GM12878 (cell line): ENCODE measurements around the gene MRM3.

Experiments used
- FOXM1 ChIP-seq: IDR thresholded peaks from 2 replicates; pipeline ENCODE4 v1.6.1; 2012; ENCODE audit warnings: low read depth, mild to moderate bottlenecking, inconsistent platforms, low read length, moderate library complexity
- JUNB ChIP-seq: IDR thresholded peaks from 2 replicates; pipeline ENCODE4 v1.6.1; 2016; ENCODE audit warnings: antibody characterized with exemption, mild to moderate bottlenecking
- KLF5 ChIP-seq: fragments of 450-650 bp; IDR thresholded peaks from 2 replicates; pipeline ENCODE4 v1.6.1; 2014; ENCODE audit warnings: mild to moderate bottlenecking; ENCODE audit not compliant: partially characterized antibody
- MTA3 ChIP-seq: IDR thresholded peaks from 2 replicates; pipeline ENCODE4 v1.6.1; 2012; ENCODE audit warnings: low read length, inconsistent platforms, borderline replicate concordance
- SMAD1 ChIP-seq: fragments of 450-650 bp; IDR thresholded peaks from 2 replicates; pipeline ENCODE4 v1.6.1; 2018; ENCODE audit warnings: mild to moderate bottlenecking, low read depth; ENCODE audit not compliant: partially characterized antibody
- ZBED1 ChIP-seq: IDR thresholded peaks from 2 replicates; pipeline ENCODE4 v1.6.1; 2016; ENCODE audit warnings: borderline replicate concordance
- TF ChIP-seq, protein P1 (sequence below), 3 experiments: IDR thresholded peaks in 2 of 3; conservative IDR thresholded peaks in 1 of 3; 2 replicates each; pipeline ENCODE4 v1.5.1; 2011; ENCODE audit warnings: low read depth in 3 of 3, low read length in 3 of 3, mild to moderate bottlenecking in 3 of 3, control low read depth in 2 of 3, moderate library complexity in 2 of 3, inconsistent platforms in 1 of 3, mixed read lengths in 1 of 3; ENCODE audit not compliant: control insufficient read depth in 2 of 3, insufficient read depth in 1 of 3; ENCODE audit errors: extremely low read depth in 1 of 3
- TF ChIP-seq, protein P2 (sequence below): fragments of 150-350 bp; IDR thresholded peaks from 2 replicates; pipeline ENCODE4 v1.6.1; 2016; ENCODE audit warnings: low read depth, low read length
- TF ChIP-seq, protein P3 (sequence below): IDR thresholded peaks from 2 replicates; pipeline ENCODE4 v1.6.1; 2012; ENCODE audit warnings: mild to moderate bottlenecking, low read depth, low read length

DNA sequence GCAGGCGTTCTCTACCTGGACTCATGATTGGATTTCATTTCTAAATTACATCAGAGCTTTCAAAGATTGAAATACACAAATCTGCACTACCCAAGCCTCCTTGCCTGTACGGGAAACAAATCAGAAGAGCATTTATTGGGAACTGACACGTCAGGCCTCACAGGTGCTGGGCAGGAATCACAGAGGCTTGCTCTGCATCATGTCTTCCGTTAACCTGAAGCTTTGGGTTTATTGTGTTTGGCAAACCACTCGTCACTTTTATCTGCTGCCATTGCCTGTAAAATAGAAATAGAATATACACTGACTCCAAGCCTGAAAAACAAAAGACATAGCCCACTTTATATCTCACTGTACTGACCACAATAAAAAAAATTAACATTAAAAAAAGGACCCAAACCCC is 22.2 kb upstream of the MRM3 start:
- TF ChIP-seq, protein P1, sequence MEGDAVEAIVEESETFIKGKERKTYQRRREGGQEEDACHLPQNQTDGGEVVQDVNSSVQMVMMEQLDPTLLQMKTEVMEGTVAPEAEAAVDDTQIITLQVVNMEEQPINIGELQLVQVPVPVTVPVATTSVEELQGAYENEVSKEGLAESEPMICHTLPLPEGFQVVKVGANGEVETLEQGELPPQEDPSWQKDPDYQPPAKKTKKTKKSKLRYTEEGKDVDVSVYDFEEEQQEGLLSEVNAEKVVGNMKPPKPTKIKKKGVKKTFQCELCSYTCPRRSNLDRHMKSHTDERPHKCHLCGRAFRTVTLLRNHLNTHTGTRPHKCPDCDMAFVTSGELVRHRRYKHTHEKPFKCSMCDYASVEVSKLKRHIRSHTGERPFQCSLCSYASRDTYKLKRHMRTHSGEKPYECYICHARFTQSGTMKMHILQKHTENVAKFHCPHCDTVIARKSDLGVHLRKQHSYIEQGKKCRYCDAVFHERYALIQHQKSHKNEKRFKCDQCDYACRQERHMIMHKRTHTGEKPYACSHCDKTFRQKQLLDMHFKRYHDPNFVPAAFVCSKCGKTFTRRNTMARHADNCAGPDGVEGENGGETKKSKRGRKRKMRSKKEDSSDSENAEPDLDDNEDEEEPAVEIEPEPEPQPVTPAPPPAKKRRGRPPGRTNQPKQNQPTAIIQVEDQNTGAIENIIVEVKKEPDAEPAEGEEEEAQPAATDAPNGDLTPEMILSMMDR (IDR thresholded peaks at IDR 0.05 in 2 of 3, conservative IDR thresholded peaks at IDR 0.05 in 1 of 3; ENCODE audit: control insufficient read depth in 2 of 3, extremely low read depth in 1 of 3, insufficient read depth in 1 of 3, low read depth in 3 of 3, low read length in 3 of 3) = no peak
- TF ChIP-seq SMAD1 (no peak), FOXM1 (no peak), ZBED1 (no peak), MTA3 (no peak), KLF5 (no peak), JUNB (no peak)
- TF ChIP-seq, protein P2, sequence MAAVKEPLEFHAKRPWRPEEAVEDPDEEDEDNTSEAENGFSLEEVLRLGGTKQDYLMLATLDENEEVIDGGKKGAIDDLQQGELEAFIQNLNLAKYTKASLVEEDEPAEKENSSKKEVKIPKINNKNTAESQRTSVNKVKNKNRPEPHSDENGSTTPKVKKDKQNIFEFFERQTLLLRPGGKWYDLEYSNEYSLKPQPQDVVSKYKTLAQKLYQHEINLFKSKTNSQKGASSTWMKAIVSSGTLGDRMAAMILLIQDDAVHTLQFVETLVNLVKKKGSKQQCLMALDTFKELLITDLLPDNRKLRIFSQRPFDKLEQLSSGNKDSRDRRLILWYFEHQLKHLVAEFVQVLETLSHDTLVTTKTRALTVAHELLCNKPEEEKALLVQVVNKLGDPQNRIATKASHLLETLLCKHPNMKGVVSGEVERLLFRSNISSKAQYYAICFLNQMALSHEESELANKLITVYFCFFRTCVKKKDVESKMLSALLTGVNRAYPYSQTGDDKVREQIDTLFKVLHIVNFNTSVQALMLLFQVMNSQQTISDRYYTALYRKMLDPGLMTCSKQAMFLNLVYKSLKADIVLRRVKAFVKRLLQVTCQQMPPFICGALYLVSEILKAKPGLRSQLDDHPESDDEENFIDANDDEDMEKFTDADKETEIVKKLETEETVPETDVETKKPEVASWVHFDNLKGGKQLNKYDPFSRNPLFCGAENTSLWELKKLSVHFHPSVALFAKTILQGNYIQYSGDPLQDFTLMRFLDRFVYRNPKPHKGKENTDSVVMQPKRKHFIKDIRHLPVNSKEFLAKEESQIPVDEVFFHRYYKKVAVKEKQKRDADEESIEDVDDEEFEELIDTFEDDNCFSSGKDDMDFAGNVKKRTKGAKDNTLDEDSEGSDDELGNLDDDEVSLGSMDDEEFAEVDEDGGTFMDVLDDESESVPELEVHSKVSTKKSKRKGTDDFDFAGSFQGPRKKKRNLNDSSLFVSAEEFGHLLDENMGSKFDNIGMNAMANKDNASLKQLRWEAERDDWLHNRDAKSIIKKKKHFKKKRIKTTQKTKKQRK = no peak
- TF ChIP-seq, protein P3, sequence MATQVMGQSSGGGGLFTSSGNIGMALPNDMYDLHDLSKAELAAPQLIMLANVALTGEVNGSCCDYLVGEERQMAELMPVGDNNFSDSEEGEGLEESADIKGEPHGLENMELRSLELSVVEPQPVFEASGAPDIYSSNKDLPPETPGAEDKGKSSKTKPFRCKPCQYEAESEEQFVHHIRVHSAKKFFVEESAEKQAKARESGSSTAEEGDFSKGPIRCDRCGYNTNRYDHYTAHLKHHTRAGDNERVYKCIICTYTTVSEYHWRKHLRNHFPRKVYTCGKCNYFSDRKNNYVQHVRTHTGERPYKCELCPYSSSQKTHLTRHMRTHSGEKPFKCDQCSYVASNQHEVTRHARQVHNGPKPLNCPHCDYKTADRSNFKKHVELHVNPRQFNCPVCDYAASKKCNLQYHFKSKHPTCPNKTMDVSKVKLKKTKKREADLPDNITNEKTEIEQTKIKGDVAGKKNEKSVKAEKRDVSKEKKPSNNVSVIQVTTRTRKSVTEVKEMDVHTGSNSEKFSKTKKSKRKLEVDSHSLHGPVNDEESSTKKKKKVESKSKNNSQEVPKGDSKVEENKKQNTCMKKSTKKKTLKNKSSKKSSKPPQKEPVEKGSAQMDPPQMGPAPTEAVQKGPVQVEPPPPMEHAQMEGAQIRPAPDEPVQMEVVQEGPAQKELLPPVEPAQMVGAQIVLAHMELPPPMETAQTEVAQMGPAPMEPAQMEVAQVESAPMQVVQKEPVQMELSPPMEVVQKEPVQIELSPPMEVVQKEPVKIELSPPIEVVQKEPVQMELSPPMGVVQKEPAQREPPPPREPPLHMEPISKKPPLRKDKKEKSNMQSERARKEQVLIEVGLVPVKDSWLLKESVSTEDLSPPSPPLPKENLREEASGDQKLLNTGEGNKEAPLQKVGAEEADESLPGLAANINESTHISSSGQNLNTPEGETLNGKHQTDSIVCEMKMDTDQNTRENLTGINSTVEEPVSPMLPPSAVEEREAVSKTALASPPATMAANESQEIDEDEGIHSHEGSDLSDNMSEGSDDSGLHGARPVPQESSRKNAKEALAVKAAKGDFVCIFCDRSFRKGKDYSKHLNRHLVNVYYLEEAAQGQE = no peak
